ENCODE results near the gene DOCK11.
"Not testable (repeated sequence)": the region's sequence is repeated elsewhere in the genome, so short reads cannot be mapped to it uniquely, and the experiment has no call there.

Gene DOCK11

GRCh38 chrX:118574666-118575065 is 79.1 kb downstream of the DOCK11 start:
- TF ChIP-seq CTCF (IDR thresholded peaks at IDR 0.05; ENCODE audit: low read depth, low read length): no peak
- DNase-seq (ENCODE audit: extremely low read depth, low read depth): no peak

GRCh38 chrX:118577041-118577440 is 81.4 kb downstream of the DOCK11 start:
- TF ChIP-seq CTCF (IDR thresholded peaks at IDR 0.05; ENCODE audit: low read depth, low read length): no peak
- DNase-seq (ENCODE audit: extremely low read depth, low read depth): no peak

- DNase-seq (ENCODE audit: extremely low read depth, low read depth): no peak
These were observed 83.8 kb downstream of the DOCK11 start for GRCh38 chrX:118579417-118579816.

GRCh38 chrX:118582926-118583325 is 87.3 kb downstream of the DOCK11 start:
- DNase-seq (ENCODE audit: extremely low read depth, low read depth): not testable (repeated sequence)

More at GRCh38 chrX:118579417-118579816, 83.8 kb downstream of the DOCK11 start:
- no peak for TF ChIP-seq CTCF (IDR thresholded peaks at IDR 0.05; ENCODE audit: low read depth, low read length)

GRCh38 chrX:118583781-118584180 is 88.2 kb downstream of the DOCK11 start:
- DNase-seq (ENCODE audit: extremely low read depth, low read depth): no peak
- no peak for TF ChIP-seq CTCF (IDR thresholded peaks at IDR 0.05; ENCODE audit: low read depth, low read length)

GRCh38 chrX:118585296-118585695 is 89.7 kb downstream of the DOCK11 start:
- no peak for TF ChIP-seq CTCF (IDR thresholded peaks at IDR 0.05; ENCODE audit: low read depth, low read length)
- DNase-seq (ENCODE audit: extremely low read depth, low read depth): no peak

- DNase-seq (ENCODE audit: extremely low read depth, low read depth): not testable (repeated sequence)
These were observed 90.6 kb downstream of the DOCK11 start for GRCh38 chrX:118586206-118586605.

GRCh38 chrX:118588715-118589114 is 93.1 kb downstream of the DOCK11 start:
- TF ChIP-seq CTCF (IDR thresholded peaks at IDR 0.05; ENCODE audit: low read depth, low read length): no peak
- no peak for DNase-seq (ENCODE audit: extremely low read depth, low read depth)

GRCh38 chrX:118589227-118589626 is 93.6 kb downstream of the DOCK11 start:
- DNase-seq (ENCODE audit: extremely low read depth, low read depth): no peak
- no peak for TF ChIP-seq CTCF (IDR thresholded peaks at IDR 0.05; ENCODE audit: low read depth, low read length)

Measured in AG09319 (cell line).